T-helper 1 cell (primary cell): Measurements from ENCODE around the gene LARP1.

Source experiments
- DNase-seq, 5 donors: peaks; one replicate each; pipeline ENCODE4 v3.0.0-alpha.2; 2012 to 2020

Gene LARP1

GRCh38 chr5:154762700-154763099, 7.5 kb downstream of the LARP1 start:
- DNase-seq: no peak

GRCh38 chr5:154764967-154765366, 9.8 kb downstream of the LARP1 start:
- DNase-seq: no peak

GRCh38 chr5:154765396-154765925, 10.3 kb downstream of the LARP1 start:
- DNase-seq: no peak

DNA sequence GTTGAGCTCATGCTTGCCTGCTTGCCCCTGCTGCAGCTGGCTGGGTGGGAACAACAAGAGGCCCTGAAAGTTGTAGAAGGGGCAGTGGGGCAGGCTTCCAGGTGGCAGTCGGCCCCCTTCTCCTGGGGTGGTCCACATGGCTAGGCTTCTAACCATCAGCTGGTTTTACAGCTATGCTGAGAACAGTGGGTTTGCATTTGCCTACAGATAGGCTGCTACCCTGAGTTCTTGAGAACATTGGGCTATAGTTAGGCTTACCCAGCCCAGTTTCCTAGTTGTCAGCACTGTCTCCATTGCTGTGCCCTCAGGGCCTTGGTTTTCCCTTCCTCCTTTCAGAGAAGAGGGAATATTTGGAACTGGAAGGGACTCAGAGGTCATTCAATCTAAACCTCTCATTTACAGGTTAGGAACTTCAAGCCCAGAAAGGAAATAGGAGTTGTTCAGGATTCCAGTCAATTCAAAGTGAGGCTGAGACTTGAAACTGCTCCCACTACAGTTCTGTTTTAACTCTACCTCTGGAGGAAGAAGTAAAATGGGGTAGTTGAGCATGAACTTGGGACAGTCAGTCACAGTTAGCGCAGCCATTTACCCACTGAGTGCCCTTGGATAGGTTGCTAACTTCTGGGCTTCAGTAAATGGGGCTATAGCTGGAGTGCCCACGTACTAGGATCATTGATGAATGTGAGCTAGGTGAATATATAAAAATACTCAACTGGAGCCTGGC, 11.5 kb downstream of the LARP1 start:
- no peak for DNase-seq

DNA sequence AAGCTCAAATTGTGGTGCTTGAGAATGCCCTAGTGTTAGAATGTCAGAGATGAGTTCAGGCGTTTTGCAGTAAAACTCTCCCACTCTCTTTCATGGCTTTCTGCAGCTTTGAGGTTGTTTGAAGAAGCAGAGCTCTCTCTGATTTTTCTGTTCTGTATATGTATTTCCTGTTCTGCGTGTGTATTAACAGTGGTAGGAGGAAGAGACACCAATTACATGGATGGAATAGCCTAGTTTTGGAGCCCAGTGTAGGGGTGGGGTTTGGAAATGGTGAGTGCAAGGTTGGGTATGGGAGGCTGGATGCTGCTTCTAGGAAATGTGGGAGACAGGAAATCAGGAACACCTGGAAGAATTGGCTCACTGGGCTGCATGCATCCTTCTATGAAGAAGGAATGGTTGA, 12.4 kb downstream of the LARP1 start:
- DNase-seq: no peak

DNA sequence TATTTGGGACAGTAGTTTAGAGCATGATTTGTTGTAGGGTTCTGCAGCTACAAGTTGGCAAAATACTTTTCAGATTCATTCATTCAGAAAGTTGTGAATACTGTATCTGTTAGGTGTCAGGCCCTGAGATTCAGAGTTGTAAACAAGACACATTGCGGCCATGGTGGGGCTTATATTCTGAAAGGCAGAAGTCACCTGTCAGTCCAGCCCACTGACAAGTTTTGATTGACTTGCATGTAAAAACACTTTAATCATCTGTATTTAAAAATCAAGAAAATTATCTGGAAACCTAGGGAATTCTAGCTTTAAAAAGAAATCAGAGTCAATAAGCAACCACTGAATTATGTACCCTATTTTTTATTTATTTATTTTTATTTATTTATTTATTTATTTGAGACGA, 13.0 kb downstream of the LARP1 start:
- no peak for DNase-seq

DNA sequence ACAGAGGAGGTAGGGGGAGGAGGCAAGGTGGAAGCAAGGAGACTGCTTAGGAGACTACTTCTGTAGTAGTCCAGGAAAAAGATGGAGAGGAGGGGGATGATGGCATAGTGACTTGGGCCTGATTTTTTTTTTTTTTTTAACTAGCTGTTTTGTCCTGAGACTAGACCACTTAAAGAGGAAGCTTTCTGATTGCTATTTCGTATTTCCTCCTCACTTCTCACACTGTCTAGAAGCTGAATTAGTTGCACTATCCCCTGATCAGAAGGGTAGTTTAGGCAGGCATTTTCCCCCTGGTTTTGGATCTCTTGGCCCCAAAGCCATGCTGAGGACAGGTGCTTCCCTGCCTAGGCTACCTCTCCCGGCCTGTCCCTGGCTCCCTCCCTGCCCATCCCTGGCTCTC, 14.9 kb downstream of the LARP1 start:
- DNase-seq: no peak

- DNase-seq: no peak
These were observed 16.3 kb downstream of the LARP1 start for GRCh38 chr5:154771383-154771901.

DNA sequence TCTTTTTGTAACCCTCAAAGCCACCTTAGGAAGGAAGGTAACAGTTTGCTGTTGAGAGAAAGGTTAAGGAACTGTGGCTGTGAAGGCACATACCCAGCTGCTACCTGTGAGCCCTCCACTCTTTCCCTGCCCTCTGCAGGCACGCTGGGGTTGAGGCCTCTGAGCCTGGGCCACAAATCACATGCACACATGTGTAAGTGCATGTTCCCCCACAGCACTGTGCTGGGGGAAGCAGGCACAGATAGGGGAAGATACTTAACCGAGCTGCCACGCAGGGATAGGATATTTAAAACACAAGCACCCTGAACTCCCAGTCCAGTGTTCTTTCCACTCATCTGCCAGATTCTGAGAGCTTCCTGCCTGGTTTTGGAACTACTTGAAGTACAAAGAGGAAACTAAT, 18.1 kb downstream of the LARP1 start:
- no peak for DNase-seq

DNA sequence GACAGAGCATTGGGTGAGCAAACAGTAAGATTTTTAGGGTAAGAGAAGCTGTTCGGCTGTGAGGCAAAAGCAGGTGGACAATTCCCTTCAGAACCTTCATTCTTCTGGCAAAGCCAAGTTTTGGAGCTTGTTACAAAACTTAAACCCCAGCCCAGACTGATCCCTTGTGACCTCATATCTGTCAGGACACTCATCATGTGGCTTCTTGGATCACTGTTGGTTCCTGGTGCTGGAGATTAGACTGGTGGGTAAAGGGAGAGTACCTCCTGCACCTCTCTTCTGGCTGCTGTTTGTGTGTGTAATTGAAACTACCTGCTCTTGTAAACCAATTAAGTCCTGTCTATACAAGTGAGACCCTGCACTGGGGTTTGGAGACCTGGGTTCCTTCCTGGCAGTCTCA, 21.0 kb downstream of the LARP1 start:
- DNase-seq: no peak

GRCh38 chr5:154778534-154778933, 23.4 kb downstream of the LARP1 start:
- no peak for DNase-seq

DNA sequence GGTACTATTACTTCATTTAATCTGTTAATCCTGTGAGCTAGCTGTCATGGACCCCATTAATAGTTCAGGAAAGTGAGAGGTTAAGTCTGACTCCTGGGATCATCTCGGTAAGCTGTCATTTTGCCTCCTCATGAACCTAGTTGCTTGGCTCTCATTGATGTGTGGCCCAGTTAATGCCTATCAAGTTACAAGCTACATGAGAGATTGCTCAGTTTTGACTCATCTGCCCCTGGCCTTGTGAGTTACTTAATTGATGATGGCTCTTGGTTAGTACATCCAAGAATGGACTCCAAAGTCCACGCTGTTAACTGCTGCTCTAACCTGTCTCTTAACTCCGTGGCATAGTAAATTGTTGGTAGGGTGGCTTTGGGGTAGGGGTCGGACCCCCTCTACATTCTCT, 23.9 kb downstream of the LARP1 start:
- DNase-seq: no peak

GRCh38 chr5:154780128-154780527, 25.0 kb downstream of the LARP1 start:
- DNase-seq: no peak

GRCh38 chr5:154782326-154782725, 27.1 kb downstream of the LARP1 start:
- DNase-seq: no peak

DNA sequence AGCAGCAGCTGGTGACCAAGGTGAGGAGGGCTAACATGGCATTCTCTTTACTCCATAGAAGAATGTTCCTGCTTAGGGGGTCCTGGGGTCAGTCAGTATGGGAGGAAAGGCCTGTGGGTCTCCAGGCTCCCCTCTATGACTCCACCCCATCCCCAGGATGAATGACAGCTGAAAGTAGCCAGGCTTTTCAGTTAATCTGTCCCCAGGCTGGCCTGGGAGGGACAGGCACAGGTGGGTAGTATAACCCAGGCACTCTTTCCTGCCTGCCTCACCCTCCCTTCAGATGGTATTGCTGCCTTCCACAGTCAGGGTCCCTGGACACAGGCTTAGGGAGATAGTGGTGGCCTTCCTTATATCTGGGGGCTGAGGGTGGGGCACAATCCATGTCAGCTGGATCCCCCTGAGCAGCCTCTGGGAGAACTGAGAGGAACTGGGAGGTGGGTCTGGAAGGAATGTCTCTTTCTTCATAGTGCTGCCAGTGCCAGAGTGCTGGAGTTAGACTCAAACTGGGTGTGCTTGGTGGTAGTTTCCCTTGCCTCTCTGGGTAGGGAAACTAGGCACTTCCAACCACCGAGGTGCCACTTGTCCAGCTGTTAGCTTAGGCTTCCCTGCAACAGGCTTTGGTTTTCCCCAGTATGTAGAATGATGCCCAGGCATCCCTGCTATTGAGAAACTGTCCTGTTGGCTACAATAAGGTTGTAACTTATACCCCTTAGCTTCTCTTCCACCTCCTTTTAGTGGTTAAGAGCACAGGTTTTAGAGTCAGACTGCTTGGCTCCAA, 27.8 kb downstream of the LARP1 start:
- DNase-seq: no peak

GRCh38 chr5:154783774-154784460, 28.7 kb downstream of the LARP1 start:
- no peak for DNase-seq

- DNase-seq: no peak
These were observed 29.7 kb downstream of the LARP1 start for GRCh38 chr5:154784856-154785255.

- no peak for DNase-seq
These were observed 31.2 kb downstream of the LARP1 start for GRCh38 chr5:154786414-154786813.

DNA sequence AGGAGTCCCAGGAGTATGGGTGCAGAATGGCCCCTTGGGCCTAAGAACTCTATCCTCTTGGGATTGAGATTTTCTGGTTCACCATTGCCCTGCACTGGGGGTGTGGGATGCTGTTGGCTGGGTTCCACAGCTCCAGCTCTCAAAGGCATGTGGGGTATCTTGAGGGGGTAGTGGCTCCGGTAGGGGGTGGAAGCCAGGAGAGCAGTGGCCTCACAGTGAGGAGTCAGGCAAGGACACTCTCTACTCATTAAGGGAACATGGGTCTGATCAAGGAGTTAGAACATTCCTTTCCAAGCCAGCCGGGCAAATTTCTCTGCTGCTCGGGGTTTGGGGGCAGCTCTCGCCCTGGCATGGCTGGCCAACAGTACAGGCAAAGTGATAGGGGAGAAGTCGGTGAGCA, 33.0 kb downstream of the LARP1 start:
- DNase-seq: no peak

- no peak for DNase-seq
These were observed 36.4 kb downstream of the LARP1 start for GRCh38 chr5:154791535-154791934.

GRCh38 chr5:154793599-154794524, 38.7 kb downstream of the LARP1 start:
- DNase-seq: no peak
